ENCODE results near the gene MIA. TPM values are rescaled to one million over a fixed set of nuclear protein-coding genes. Genes with fewer than 3 reads are reported as not detected.

MIA gene
- total and polyA plus RNA-seq, 2 of the 8 experiments (the other 6 are each of a cell fraction or from before 2014, with no cell fraction given), result not detected

DNA sequence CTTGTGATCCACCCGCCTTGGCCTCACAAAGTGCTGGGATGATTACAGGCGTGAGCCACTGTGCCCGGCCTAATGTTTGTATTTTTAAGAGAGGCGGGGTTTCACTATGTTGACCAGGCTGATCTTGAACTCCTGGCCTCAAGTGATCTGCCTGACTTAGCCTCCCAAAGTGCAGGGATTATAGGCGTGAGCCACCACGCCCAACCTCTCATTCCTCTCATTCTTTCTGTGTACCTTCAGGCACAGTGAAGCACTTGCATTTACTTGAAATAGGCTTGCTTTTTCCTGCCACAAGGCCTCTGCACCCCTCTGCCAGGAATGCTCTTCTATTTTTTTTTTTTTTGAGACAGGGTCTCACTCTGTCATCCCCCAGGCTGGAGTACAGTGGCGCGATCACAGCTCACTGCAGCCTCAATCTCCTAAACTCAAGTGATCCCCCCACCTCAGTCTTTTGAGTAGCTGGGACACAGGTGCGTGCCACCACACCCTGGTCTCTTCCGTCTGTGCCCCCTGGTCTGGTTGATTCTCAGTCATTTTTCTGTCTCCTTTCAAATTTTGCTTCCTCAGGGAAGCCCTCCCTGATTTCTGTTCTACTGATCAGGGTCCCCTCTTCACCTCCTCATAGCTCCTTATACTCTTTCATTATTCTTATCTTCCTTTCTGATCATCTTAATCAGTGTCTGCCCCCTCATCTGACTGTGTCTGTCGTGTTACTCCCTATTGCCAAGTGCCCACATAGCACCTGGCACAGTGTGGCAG is 40.1 kb upstream of the MIA start:
- DNase-seq (ENCODE audit: low read depth in 1 of 2, low spot score in 2 of 2) (no peak), FAIRE-seq (no peak)
- no peaks in the 10 kb centered on the region for H3K79me2 ChIP-seq (ENCODE audit: control insufficient read depth in 1 of 2, insufficient read depth in 2 of 2, low read length in 2 of 2)
- H3K23ac ChIP-seq (ENCODE audit: insufficient read length), result no peak overlapping the region
- no peaks in the 10 kb centered on the region for H3K27me3 ChIP-seq (replicated peaks in 1 of 4; ENCODE audit: control insufficient read depth in 3 of 4, extremely low read depth in 1 of 4, insufficient read depth in 3 of 4, low read length in 3 of 4)
- CTCF ChIA-PET (ENCODE audit: partially characterized antibody), result interaction anchor here (1.3 to 2.0 kb wide), 6 partner anchors 8 to 32 kb away, joined by 3 to 6 read pairs (median 4); partner anchors contain the start of genes COQ8B and ITPKC
- H3K9ac ChIP-seq (replicated peaks in 1 of 4; ENCODE audit: extremely low read depth in 1 of 4, low read depth in 3 of 4, low read length in 3 of 4), result no peak overlapping the region
- H3K18ac ChIP-seq (ENCODE audit: extremely low read depth, low read length), result no peak overlapping the region
- H4K20me1 ChIP-seq (replicated peaks in 1 of 2; ENCODE audit: control insufficient read depth in 1 of 2, insufficient read depth in 2 of 2, low read length in 2 of 2), result peaks cover 0 to 6% of the 10 kb centered on the region in 2 experiments
- H4K8ac ChIP-seq (ENCODE audit: extremely low read depth, insufficient read depth, low read length), result no peak overlapping the region; the same call in 1 of the 2 replicates
- no peak overlapping the region for H3K4me2 ChIP-seq (ENCODE audit: insufficient read depth in 1 of 2, low read depth in 2 of 2, low read length in 2 of 2)
- H3K4ac ChIP-seq (replicated peaks; ENCODE audit: insufficient read length, low read depth, low read length), result no peak overlapping the region
- no peak overlapping the region for H3K27ac ChIP-seq (ENCODE audit: low read depth, low read length)
- TF ChIP-seq NRF1 (IDR thresholded peaks at IDR 0.05; ENCODE audit: low read depth, low read length), result no peak
- 92% methylated on average over 11 of the region's 11 CpGs; no CpG with 5 or more reads in 1 of the 2 experiments for WGBS, 2 experiments (ENCODE audit: extremely low coverage in 1 of 2, insufficient coverage in 1 of 2, insufficient read length in 1 of 2, insufficient replicate concordance in 2 of 2, low coverage in 1 of 2, low lambda C conversion rate in 2 of 2, missing lambda C conversion rate in 1 of 2)
- no peaks in the 10 kb centered on the region for H3K9me3 ChIP-seq (ENCODE audit: insufficient read depth in 2 of 2, low read depth in 1 of 2, low read length in 1 of 2)
- H2AFZ ChIP-seq (ENCODE audit: low read length), result no peak overlapping the region
- no peak overlapping the region for H2BK120ac ChIP-seq (replicated peaks; ENCODE audit: low read depth, low read length)
- no peak overlapping the region for H3K4me3 ChIP-seq (ENCODE audit: extremely low read depth in 1 of 4, insufficient read depth in 2 of 4, low read depth in 3 of 4, low read length in 4 of 4)
- POLR2A ChIA-PET (ENCODE audit: partially characterized antibody), result interaction anchor here (1.3 to 3.0 kb wide), 6 partner anchors 10 to 32 kb away, joined by 4 to 10 read pairs (median 7); partner anchors contain the start of gene ACTMAP
- no peak overlapping the region for H3K14ac ChIP-seq (ENCODE audit: insufficient read length)
- H2BK12ac ChIP-seq (ENCODE audit: low read depth, low read length), result no peak overlapping the region
- H2AK5ac ChIP-seq (ENCODE audit: low read depth, low read length), result no peak overlapping the region
- H4K91ac ChIP-seq (replicated peaks; ENCODE audit: insufficient read length, low read length), result no peak overlapping the region
- no peaks in the 10 kb centered on the region; the same call in 1 of the 2 replicates for H3K79me1 ChIP-seq (ENCODE audit: low read depth, low read length)
- H3K23me2 ChIP-seq (ENCODE audit: low read depth, low read length), result no peaks in the 10 kb centered on the region
- H2BK20ac ChIP-seq (ENCODE audit: low read length), result no peak overlapping the region
- H3K36me3 ChIP-seq (ENCODE audit: control insufficient read depth in 2 of 4, insufficient read depth in 4 of 4, low read length in 3 of 4), result peaks cover 3 to 28% (median 20%) of the 10 kb centered on the region in 4 experiments; a peak in 5 of 8 replicates
- no peak overlapping the region for H2BK15ac ChIP-seq (ENCODE audit: low read length)
- H3K4me1 ChIP-seq (replicated peaks in 1 of 4; ENCODE audit: control insufficient read depth in 3 of 4, insufficient read depth in 4 of 4, low read length in 3 of 4), result no peaks in the 10 kb centered on the region; a peak in 1 of 7 replicates
- H2BK5ac ChIP-seq (ENCODE audit: low read depth, low read length), result no peak overlapping the region
- H4K5ac ChIP-seq (ENCODE audit: insufficient read length, low read depth, low read length), result no peak overlapping the region
- H3K56ac ChIP-seq (replicated peaks; ENCODE audit: insufficient read length, low read depth, low read length), result no peak overlapping the region

All from H1 (cell line).